Liver (tissue), 3 donors: ENCODE results near the gene TRDN.

Experiments used
- EGR1 ChIP-seq, 2 donors: IDR thresholded peaks; 2 replicates each; pipeline ENCODE4 v1.6.1; 2016 to 2018; ENCODE audit warnings: antibody characterized with exemption in 2 of 2, low read depth in 2 of 2
- FOXA1 ChIP-seq: IDR thresholded peaks from 2 replicates; pipeline ENCODE4 v1.6.1; 2016; ENCODE audit warnings: antibody characterized with exemption
- HNF4A ChIP-seq, 2 donors: conservative IDR thresholded peaks; 2 replicates each; pipeline ENCODE4 v1.6.1; 2016; ENCODE audit warnings: antibody characterized with exemption in 2 of 2, mild to moderate bottlenecking in 2 of 2
- HNF4G ChIP-seq: IDR thresholded peaks from 2 replicates; pipeline ENCODE4 v1.6.1; 2016; ENCODE audit warnings: antibody characterized with exemption
- JUND ChIP-seq, 2 donors: IDR thresholded peaks; 2 replicates each; pipeline ENCODE4 v1.6.1; 2016; ENCODE audit warnings: antibody characterized with exemption in 2 of 2
- SP1 ChIP-seq: IDR thresholded peaks from 2 replicates; pipeline ENCODE4 v1.6.1; 2018; ENCODE audit warnings: antibody characterized with exemption, mild to moderate bottlenecking
- TAF1 ChIP-seq: conservative IDR thresholded peaks from 2 replicates; pipeline ENCODE4 v1.6.1; 2016; ENCODE audit warnings: antibody characterized with exemption, mild to moderate bottlenecking
- YY1 ChIP-seq: IDR thresholded peaks from 2 replicates; pipeline ENCODE4 v1.6.1; 2016; ENCODE audit warnings: antibody characterized with exemption, mild to moderate bottlenecking
- TF ChIP-seq, protein P1 (sequence below): fragments of 150-350 bp; IDR thresholded peaks from 2 replicates; pipeline ENCODE4 v1.5.1; 2017; ENCODE audit warnings: improper control_type of control experiment, low read depth, low read length; ENCODE audit not compliant: missing input control
- TF ChIP-seq, protein P2 (sequence below): IDR thresholded peaks from 2 replicates; pipeline ENCODE4 v1.6.1; 2016; ENCODE audit warnings: antibody characterized with exemption
- TF ChIP-seq, protein P3 (sequence below): IDR thresholded peaks from 2 replicates; pipeline ENCODE4 v1.6.1; 2016; ENCODE audit warnings: antibody characterized with exemption
- TF ChIP-seq, protein P4 (sequence below): IDR thresholded peaks from 2 replicates; pipeline ENCODE4 v1.6.1; 2016; ENCODE audit warnings: antibody characterized with exemption, mild to moderate bottlenecking
- donor health status: healthy.
- donor health status: healthy.

DNA sequence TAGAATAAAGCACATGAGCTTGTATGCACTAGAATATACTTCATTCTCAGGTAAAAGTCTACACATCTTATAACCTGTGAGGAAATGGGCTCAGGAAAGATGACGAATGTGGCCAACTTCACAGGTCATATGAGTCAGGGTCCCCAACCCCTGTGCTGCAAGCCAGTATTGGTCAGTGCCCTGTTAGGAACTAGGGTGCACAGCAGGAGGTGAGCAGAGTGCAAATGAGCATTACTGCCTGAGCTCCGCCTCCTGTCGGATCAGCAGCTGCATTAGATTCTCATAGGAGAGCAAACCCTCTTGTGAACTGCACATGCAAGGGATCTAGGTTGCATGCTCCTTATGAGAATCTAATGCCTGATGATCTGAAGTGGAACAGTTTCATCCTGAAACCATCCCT lies 182.3 kb downstream of the TRDN start:
- TF ChIP-seq, protein P1, sequence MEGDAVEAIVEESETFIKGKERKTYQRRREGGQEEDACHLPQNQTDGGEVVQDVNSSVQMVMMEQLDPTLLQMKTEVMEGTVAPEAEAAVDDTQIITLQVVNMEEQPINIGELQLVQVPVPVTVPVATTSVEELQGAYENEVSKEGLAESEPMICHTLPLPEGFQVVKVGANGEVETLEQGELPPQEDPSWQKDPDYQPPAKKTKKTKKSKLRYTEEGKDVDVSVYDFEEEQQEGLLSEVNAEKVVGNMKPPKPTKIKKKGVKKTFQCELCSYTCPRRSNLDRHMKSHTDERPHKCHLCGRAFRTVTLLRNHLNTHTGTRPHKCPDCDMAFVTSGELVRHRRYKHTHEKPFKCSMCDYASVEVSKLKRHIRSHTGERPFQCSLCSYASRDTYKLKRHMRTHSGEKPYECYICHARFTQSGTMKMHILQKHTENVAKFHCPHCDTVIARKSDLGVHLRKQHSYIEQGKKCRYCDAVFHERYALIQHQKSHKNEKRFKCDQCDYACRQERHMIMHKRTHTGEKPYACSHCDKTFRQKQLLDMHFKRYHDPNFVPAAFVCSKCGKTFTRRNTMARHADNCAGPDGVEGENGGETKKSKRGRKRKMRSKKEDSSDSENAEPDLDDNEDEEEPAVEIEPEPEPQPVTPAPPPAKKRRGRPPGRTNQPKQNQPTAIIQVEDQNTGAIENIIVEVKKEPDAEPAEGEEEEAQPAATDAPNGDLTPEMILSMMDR = no peak
- TF ChIP-seq TAF1 (no peak), FOXA1 (no peak), JUND (IDR thresholded peaks at IDR 0.05) (no peak), EGR1 (IDR thresholded peaks at IDR 0.05; ENCODE audit: low read depth in 2 of 2) (no peak), HNF4G (no peak), HNF4A (conservative IDR thresholded peaks at IDR 0.05) (no peak), SP1 (no peak), YY1 (no peak)
- TF ChIP-seq, protein P2, sequence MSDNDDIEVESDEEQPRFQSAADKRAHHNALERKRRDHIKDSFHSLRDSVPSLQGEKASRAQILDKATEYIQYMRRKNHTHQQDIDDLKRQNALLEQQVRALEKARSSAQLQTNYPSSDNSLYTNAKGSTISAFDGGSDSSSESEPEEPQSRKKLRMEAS = no peak
- TF ChIP-seq, protein P3, sequence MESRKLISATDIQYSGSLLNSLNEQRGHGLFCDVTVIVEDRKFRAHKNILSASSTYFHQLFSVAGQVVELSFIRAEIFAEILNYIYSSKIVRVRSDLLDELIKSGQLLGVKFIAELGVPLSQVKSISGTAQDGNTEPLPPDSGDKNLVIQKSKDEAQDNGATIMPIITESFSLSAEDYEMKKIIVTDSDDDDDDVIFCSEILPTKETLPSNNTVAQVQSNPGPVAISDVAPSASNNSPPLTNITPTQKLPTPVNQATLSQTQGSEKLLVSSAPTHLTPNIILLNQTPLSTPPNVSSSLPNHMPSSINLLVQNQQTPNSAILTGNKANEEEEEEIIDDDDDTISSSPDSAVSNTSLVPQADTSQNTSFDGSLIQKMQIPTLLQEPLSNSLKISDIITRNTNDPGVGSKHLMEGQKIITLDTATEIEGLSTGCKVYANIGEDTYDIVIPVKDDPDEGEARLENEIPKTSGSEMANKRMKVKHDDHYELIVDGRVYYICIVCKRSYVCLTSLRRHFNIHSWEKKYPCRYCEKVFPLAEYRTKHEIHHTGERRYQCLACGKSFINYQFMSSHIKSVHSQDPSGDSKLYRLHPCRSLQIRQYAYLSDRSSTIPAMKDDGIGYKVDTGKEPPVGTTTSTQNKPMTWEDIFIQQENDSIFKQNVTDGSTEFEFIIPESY = no peak
- TF ChIP-seq, protein P4, sequence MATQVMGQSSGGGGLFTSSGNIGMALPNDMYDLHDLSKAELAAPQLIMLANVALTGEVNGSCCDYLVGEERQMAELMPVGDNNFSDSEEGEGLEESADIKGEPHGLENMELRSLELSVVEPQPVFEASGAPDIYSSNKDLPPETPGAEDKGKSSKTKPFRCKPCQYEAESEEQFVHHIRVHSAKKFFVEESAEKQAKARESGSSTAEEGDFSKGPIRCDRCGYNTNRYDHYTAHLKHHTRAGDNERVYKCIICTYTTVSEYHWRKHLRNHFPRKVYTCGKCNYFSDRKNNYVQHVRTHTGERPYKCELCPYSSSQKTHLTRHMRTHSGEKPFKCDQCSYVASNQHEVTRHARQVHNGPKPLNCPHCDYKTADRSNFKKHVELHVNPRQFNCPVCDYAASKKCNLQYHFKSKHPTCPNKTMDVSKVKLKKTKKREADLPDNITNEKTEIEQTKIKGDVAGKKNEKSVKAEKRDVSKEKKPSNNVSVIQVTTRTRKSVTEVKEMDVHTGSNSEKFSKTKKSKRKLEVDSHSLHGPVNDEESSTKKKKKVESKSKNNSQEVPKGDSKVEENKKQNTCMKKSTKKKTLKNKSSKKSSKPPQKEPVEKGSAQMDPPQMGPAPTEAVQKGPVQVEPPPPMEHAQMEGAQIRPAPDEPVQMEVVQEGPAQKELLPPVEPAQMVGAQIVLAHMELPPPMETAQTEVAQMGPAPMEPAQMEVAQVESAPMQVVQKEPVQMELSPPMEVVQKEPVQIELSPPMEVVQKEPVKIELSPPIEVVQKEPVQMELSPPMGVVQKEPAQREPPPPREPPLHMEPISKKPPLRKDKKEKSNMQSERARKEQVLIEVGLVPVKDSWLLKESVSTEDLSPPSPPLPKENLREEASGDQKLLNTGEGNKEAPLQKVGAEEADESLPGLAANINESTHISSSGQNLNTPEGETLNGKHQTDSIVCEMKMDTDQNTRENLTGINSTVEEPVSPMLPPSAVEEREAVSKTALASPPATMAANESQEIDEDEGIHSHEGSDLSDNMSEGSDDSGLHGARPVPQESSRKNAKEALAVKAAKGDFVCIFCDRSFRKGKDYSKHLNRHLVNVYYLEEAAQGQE = no peak
